Transverse colon (tissue), 4 donors: ENCODE measurements around the gene LDAF1. TPM values are rescaled to one million over a fixed set of nuclear protein-coding genes. Genes with fewer than 3 reads are reported as not detected.

Source experiments
- DNase-seq: peaks from one replicate; pipeline ENCODE4 v3.0.0-alpha.2; 2019
- H3K27ac ChIP-seq, 4 donors: fragments of 200-600 bp; sonication (generic); 2 replicates each; pipeline ENCODE4 v1.5.1; 2016 to 2018; ENCODE audit warnings: inconsistent platforms in 4 of 4
- H3K27me3 ChIP-seq: fragments of 200-600 bp; sonication (generic); 2 replicates; pipeline ENCODE4 v1.5.1; 2017; ENCODE audit warnings: inconsistent platforms
- H3K36me3 ChIP-seq, 4 donors: fragments of 200-600 bp; sonication (generic); 2 replicates each; pipeline ENCODE4 v1.5.1; 2017 to 2019; ENCODE audit warnings: inconsistent platforms in 4 of 4
- H3K4me1 ChIP-seq, 4 donors: fragments of 200-600 bp; sonication (generic); 2 replicates each; pipeline ENCODE4 v1.5.1; 2017 to 2020; ENCODE audit warnings: inconsistent platforms in 4 of 4
- H3K4me3 ChIP-seq, 4 donors: fragments of 200-600 bp; sonication (generic); 1 replicate in 1 of 4; 2 replicates in 3 of 4; pipeline versions ENCODE4 v1.5.1 to v1.6.1; 2017 to 2019; ENCODE audit warnings: inconsistent platforms in 4 of 4
- H3K9me3 ChIP-seq, 2 donors: fragments of 200-600 bp; sonication (generic); 2 replicates each; pipeline ENCODE4 v1.5.1; 2017 to 2019; ENCODE audit warnings: inconsistent platforms in 2 of 2
- EP300 ChIP-seq: sonication (generic); formaldehyde crosslinking; IDR thresholded peaks from one replicate; pipeline ENCODE4 v1.6.1; 2017; ENCODE audit warnings: antibody characterized with exemption, low read depth
- POLR2A ChIP-seq: fragments of 450-650 bp; IDR thresholded peaks from one replicate; pipeline ENCODE4 v1.6.1; 2016; ENCODE audit warnings: antibody characterized with exemption, mild to moderate bottlenecking, moderate library complexity
- POLR2AphosphoS5 ChIP-seq, 3 donors: sonication (generic); formaldehyde crosslinking; IDR thresholded peaks; one replicate each; pipeline ENCODE4 v1.6.1; 2016; ENCODE audit warnings: antibody characterized with exemption in 3 of 3
- WGBS, 2 donors: methylation state at CpG; one replicate each; pipeline ENCODE4 v1.1.5; 2018; ENCODE audit warnings: low coverage in 1 of 2; 5-methylcytosine and 5-hydroxymethylcytosine counted together
- in situ Hi-C, 4 donors: fragments of 200-750 bp; cut with MboI; loops; one replicate each; pipeline versions ENCODE4 v1.15.0 to v1.15.1; 2017; ENCODE audit warnings: low sequenced_read_pairs in 3 of 4, low pct_ligation_motif_present in 1 of 4, low pct_unique_long_range_greater_than_20kb in 1 of 4
- intact Hi-C: fragments of 100-400 bp; cut with DNase I; formaldehyde crosslinking; loops from one replicate; pipeline ENCODE4 v1.15.1; 2023; ENCODE audit warnings: low total_unique reads
- total RNA-seq, 4 donors: library from RNA; depleted of rRNA; stranded (reverse); fragments of >200 nt; gene quantifications; one replicate each; pipeline ENCODE4 v1.1.0, GENCODE V29; 2016
- TF ChIP-seq, protein P1 (sequence below), 5 experiments: fragments of 200-600 bp in 3 of 5; fragments of 450-650 bp in 2 of 5; sonication (generic) in 3 of 5; IDR thresholded peaks; 1 replicate in 2 of 5; 2 replicates in 3 of 5; pipeline ENCODE4 v1.5.1; 2016 to 2017; ENCODE audit warnings: antibody characterized with exemption in 5 of 5, inconsistent platforms in 3 of 5, mild to moderate bottlenecking in 2 of 5, moderate library complexity in 1 of 5

The LDAF1 gene
- total RNA-seq, 4 donors from 2014 or later, result 23.6 to 71.0 (median 59.3) TPM

DNA sequence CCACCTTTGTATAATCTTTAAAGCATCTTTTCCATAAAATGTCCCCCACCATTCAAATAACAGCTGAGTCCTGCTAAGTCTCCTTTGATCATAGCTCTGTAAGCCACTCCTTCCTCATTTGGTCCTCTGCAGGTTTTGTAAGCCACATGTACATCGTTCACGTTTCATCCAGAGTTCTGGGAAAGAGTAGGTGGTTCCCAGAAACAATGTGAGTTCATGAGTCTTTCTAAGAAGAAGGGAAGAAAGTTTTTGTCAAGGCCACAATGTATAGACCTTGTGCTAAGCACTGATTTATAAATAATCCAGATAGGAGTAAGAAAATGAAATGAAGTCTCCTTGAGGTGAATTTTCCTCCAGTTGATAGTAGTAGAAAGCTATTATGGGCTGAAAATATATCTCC lies 66.3 kb downstream of the LDAF1 start:
- Histone ChIP-seq H3K27ac (no peak overlapping the region), H3K36me3 (no peaks in the 10 kb centered on the region), H3K4me1 (peaks cover 7 to 31% (median 9%) of the 10 kb centered on the region in 4 donors), H3K9me3 (no peaks in the 10 kb centered on the region), H3K27me3 (no peaks in the 10 kb centered on the region), H3K4me3 (no peak overlapping the region)
- in situ Hi-C loops (no loop called here), intact Hi-C loops (no loop called here)
- DNase-seq, result no peak
- TF ChIP-seq POLR2AphosphoS5 (IDR thresholded peaks at IDR 0.05) (no peak), POLR2A (no peak), EP300 (no peak)
- TF ChIP-seq, protein P1, sequence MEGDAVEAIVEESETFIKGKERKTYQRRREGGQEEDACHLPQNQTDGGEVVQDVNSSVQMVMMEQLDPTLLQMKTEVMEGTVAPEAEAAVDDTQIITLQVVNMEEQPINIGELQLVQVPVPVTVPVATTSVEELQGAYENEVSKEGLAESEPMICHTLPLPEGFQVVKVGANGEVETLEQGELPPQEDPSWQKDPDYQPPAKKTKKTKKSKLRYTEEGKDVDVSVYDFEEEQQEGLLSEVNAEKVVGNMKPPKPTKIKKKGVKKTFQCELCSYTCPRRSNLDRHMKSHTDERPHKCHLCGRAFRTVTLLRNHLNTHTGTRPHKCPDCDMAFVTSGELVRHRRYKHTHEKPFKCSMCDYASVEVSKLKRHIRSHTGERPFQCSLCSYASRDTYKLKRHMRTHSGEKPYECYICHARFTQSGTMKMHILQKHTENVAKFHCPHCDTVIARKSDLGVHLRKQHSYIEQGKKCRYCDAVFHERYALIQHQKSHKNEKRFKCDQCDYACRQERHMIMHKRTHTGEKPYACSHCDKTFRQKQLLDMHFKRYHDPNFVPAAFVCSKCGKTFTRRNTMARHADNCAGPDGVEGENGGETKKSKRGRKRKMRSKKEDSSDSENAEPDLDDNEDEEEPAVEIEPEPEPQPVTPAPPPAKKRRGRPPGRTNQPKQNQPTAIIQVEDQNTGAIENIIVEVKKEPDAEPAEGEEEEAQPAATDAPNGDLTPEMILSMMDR (IDR thresholded peaks at IDR 0.05), result no peak
- WGBS, 2 donors, result 59% methylated on average over 2 of the region's 2 CpGs; no CpG with 5 or more reads in 1 of the 2 donors

DNA sequence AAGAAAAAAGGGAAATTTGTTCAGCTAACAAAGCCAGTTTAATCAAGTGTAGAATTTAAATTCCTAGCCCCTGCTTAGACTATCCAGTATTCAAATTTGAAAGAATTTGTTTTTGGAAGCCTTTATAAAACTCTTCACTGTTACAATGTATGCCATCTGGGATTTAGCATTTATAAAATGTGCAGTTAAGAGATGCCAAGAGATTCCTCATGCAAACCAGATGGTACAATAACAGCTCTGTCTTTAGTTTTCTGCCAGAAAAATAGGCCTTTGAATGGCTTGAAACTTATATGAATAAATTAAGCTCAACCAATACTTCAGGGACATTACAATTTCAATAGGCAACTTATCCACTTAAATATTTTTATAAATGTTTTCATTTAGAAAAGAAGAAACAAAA lies 68.3 kb downstream of the LDAF1 start:
- Histone ChIP-seq H3K4me1 (peaks cover 7 to 30% (median 12%) of the 10 kb centered on the region in 4 donors), H3K27me3 (no peaks in the 10 kb centered on the region), H3K9me3 (no peaks in the 10 kb centered on the region), H3K4me3 (no peak overlapping the region), H3K36me3 (no peaks in the 10 kb centered on the region), H3K27ac (no peak overlapping the region)
- TF ChIP-seq POLR2AphosphoS5 (IDR thresholded peaks at IDR 0.05) (no peak), EP300 (no peak), POLR2A (no peak)
- TF ChIP-seq, protein P1 (IDR thresholded peaks at IDR 0.05), result no peak
- in situ Hi-C loops (no loop called here), intact Hi-C loops (no loop called here)
- DNase-seq, result no peak

GRCh38 chr16:21227866-21228265 lies 69.4 kb downstream of the LDAF1 start:
- H3K9me3 ChIP-seq, result no peaks in the 10 kb centered on the region
- TF ChIP-seq EP300, result no peak
- in situ Hi-C loops, result no loop called here

DNA sequence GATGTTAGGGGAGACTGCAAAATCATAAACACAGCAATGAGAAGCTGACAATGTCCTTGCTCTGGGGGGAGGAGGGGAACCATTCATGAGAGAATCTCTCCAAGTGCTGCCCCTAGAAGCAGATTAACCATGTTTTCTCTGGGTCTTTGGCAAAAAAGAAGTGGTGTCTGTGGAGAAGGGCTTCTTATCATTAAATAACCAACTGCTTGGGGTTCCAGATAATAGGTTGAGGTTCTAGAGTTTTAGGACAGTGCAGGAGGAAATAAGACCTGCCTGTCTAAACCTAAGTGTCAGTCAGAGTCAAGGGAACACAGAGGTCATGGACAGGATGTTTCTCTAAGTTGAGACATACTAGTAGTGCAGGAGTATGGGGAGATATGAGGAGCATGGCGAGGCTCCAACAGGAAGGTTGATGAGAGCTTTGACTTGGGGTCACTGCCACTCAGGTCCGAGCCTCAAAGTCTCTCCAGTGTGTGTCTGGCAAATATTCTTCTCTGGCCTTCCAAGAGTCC lies 69.9 kb downstream of the LDAF1 start:
- Histone ChIP-seq H3K9me3 (no peaks in the 10 kb centered on the region), H3K27me3 (no peaks in the 10 kb centered on the region), H3K4me3 (no peak overlapping the region), H3K4me1 (peaks cover under 1 to 21% (median 8%) of the 10 kb centered on the region in 4 donors), H3K36me3 (no peaks in the 10 kb centered on the region), H3K27ac (no peak overlapping the region)
- 67 to 79% methylated on average over 2 of the region's 2 CpGs for WGBS, 2 donors
- in situ Hi-C loops, result no loop called here
- no peak for DNase-seq
- TF ChIP-seq EP300, result no peak
- no peak for TF ChIP-seq POLR2A
- TF ChIP-seq, protein P1 (IDR thresholded peaks at IDR 0.05), result no peak
- TF ChIP-seq POLR2AphosphoS5 (IDR thresholded peaks at IDR 0.05), result no peak
- intact Hi-C loops, result no loop called here

More at GRCh38 chr16:21227866-21228265, 69.4 kb downstream of the LDAF1 start:
- no peak for DNase-seq
- Histone ChIP-seq H3K36me3 (no peaks in the 10 kb centered on the region), H3K27me3 (no peaks in the 10 kb centered on the region), H3K4me1 (peaks cover 4 to 24% (median 11%) of the 10 kb centered on the region in 4 donors), H3K27ac (no peak overlapping the region), H3K4me3 (no peak overlapping the region)
- intact Hi-C loops, result no loop called here

Other genes with a start within 250 kb of the LDAF1 start
- 10 to 100 TPM in 1 of 4 donors, 1 to 10 TPM in 3; 1.1 to 28.7 (median 5.5) TPM for gene DNAH3, start 7.8 kb upstream of the LDAF1 start, total RNA-seq
- gene ZP2, start 52.9 kb downstream of the LDAF1 start, total RNA-seq, result under 1 TPM in 1 of 4 donors, not detected in 3; 0.27 TPM
- gene ANKS4B, start 75.0 kb downstream of the LDAF1 start, total RNA-seq, result 10 to 100 TPM; 27.7 to 70.2 (median 41.4) TPM
- gene CRYM, start 119.6 kb downstream of the LDAF1 start, total RNA-seq, result 10 to 100 TPM in 2 of 4 donors, 1 to 10 TPM in 1, not detected in 1; 5.6 to 23.1 (median 18.3) TPM